Kidney (tissue), 14 donors: Measurements from ENCODE around the gene CRTC1. TPM values are rescaled to one million over a fixed set of nuclear protein-coding genes. Genes with fewer than 3 reads are reported as not detected.
A peak's percentile ranks its signal among the peaks of the same experiment; 100 is the strongest.

ENCODE experiments used
- DNase-seq, 5 donors: peaks; one replicate each; pipeline ENCODE4 v3.0.0-alpha.2; 2013 to 2020
- FAIRE-seq: peaks from 2 replicates; lab custom pipeline; 2012; peaks lifted over from hg19 to GRCh38; lab: Jason Lieb, UNC
- H3K27ac ChIP-seq, 2 donors: one replicate each; pipeline ENCODE4 v1.7.0; 2013; ENCODE audit warnings: low read depth in 2 of 2, low read length in 2 of 2, inconsistent platforms in 1 of 2
- H3K27me3 ChIP-seq: one replicate; pipeline ENCODE4 v1.7.1; 2013; ENCODE audit warnings: low read length, inconsistent platforms; ENCODE audit not compliant: control insufficient read depth, insufficient read depth
- H3K36me3 ChIP-seq, 3 donors: one replicate each; pipeline versions ENCODE4 v1.7.0 to v1.7.1; 2013; ENCODE audit warnings: low read length in 3 of 3, control low read depth in 1 of 3, inconsistent platforms in 1 of 3; ENCODE audit not compliant: insufficient read depth in 3 of 3, control insufficient read depth in 2 of 3
- H3K4me1 ChIP-seq, 3 donors: one replicate each; pipeline versions ENCODE4 v1.7.0 to v1.7.1; 2013; ENCODE audit warnings: low read length in 3 of 3, inconsistent platforms in 1 of 3, low read depth in 1 of 3; ENCODE audit not compliant: control insufficient read depth in 2 of 3, insufficient read depth in 2 of 3
- H3K4me3 ChIP-seq, 3 donors: one replicate each; pipeline versions ENCODE4 v1.7.0 to v1.8.1; 2013; ENCODE audit warnings: low read length in 3 of 3, control low read depth in 1 of 3, inconsistent platforms in 1 of 3
- H3K9ac ChIP-seq, 3 donors: one replicate each; pipeline versions ENCODE4 v1.7.0 to v1.7.1; 2013; ENCODE audit warnings: low read length in 3 of 3, control low read depth in 1 of 3, inconsistent platforms in 1 of 3
- H3K9me3 ChIP-seq, 3 donors: one replicate each; pipeline versions ENCODE4 v1.7.0 to v1.7.1; 2013; ENCODE audit warnings: low read length in 3 of 3, control low read depth in 1 of 3, inconsistent platforms in 1 of 3; ENCODE audit not compliant: control insufficient read depth in 2 of 3, insufficient read depth in 1 of 3
- intact Hi-C: fragments of 100-400 bp; cut with DNase I; formaldehyde crosslinking; loops from one replicate; pipeline ENCODE4 v1.11.1; 2022
- polyA plus RNA-seq: library from polyadenylated mRNA; stranded (reverse); fragments of 350-450 nt; fragmentation: Illumina TruSeq; extraction: RNeasy Lipid Tissue Mini Kit (QIAGEN cat#74804); gene quantifications from one replicate; pipeline ENCODE4 v1.2.3, GENCODE V29; 2014; ENCODE audit warnings: low read depth, low replicate concordance; ENCODE audit not compliant: insufficient read depth
- total RNA-seq: library from RNA; stranded (reverse); fragmentation: NEBNext Ultra II Directional; extraction: Animal tissue kit (Norgen Biotek cat#: 25700); gene quantifications from one replicate; pipeline ENCODE4 v1.2.1, GENCODE V29; 2021
- TF ChIP-seq, protein P1 (sequence below): IDR thresholded peaks from 3 replicates; pipeline ENCODE4 v1.5.1; 2012; ENCODE audit warnings: mild to moderate bottlenecking, moderate library complexity, borderline replicate concordance; ENCODE audit not compliant: insufficient read depth; ENCODE audit errors: extremely low read depth
- donor health status: control.
- donor health status: control.
- donor health status: control.
- donor health status: control.
- donor health status: control.
- donor health status: DM: yes; HTN: yes; CAD: no.
- donor health status: Normal renal cell carcinoma (clear cell type).

Gene CRTC1
- total and polyA plus RNA-seq, 2 donors from 2014 or later = 10.9 to 26.8 TPM

- intact Hi-C loops = no loop called here
- no peaks in the 10 kb centered on the region for H3K9me3 ChIP-seq
- H3K27ac ChIP-seq = no peak overlapping the region
- no peak overlapping the region for H3K4me3 ChIP-seq
- no peak overlapping the region for H3K9ac ChIP-seq
- TF ChIP-seq, protein P1, sequence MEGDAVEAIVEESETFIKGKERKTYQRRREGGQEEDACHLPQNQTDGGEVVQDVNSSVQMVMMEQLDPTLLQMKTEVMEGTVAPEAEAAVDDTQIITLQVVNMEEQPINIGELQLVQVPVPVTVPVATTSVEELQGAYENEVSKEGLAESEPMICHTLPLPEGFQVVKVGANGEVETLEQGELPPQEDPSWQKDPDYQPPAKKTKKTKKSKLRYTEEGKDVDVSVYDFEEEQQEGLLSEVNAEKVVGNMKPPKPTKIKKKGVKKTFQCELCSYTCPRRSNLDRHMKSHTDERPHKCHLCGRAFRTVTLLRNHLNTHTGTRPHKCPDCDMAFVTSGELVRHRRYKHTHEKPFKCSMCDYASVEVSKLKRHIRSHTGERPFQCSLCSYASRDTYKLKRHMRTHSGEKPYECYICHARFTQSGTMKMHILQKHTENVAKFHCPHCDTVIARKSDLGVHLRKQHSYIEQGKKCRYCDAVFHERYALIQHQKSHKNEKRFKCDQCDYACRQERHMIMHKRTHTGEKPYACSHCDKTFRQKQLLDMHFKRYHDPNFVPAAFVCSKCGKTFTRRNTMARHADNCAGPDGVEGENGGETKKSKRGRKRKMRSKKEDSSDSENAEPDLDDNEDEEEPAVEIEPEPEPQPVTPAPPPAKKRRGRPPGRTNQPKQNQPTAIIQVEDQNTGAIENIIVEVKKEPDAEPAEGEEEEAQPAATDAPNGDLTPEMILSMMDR = no peak
- DNase-seq = no peak
- no peak for FAIRE-seq
- no peaks in the 10 kb centered on the region for H3K36me3 ChIP-seq
- peaks cover 17% of the 10 kb centered on the region for H3K27me3 ChIP-seq
- H3K4me1 ChIP-seq = peaks cover 0 to 8% (median 0%) of the 10 kb centered on the region in 3 donors
These were observed 100.7 kb downstream of the CRTC1 start for GRCh38 chr19:18783958-18784785.

GRCh38 chr19:18784786-18785120 lies 101.3 kb downstream of the CRTC1 start:
- DNase-seq = no peak
- peaks cover 19% of the 10 kb centered on the region for H3K27me3 ChIP-seq
- no peak overlapping the region for H3K4me3 ChIP-seq
- TF ChIP-seq, protein P1 = no peak
- H3K9ac ChIP-seq = no peak overlapping the region
- H3K9me3 ChIP-seq = no peaks in the 10 kb centered on the region
- peaks cover 0 to 9% (median 0%) of the 10 kb centered on the region in 3 donors for H3K4me1 ChIP-seq
- intact Hi-C loops = no loop called here
- H3K27ac ChIP-seq = no peak overlapping the region
- H3K36me3 ChIP-seq = no peaks in the 10 kb centered on the region
- FAIRE-seq = no peak

DNA sequence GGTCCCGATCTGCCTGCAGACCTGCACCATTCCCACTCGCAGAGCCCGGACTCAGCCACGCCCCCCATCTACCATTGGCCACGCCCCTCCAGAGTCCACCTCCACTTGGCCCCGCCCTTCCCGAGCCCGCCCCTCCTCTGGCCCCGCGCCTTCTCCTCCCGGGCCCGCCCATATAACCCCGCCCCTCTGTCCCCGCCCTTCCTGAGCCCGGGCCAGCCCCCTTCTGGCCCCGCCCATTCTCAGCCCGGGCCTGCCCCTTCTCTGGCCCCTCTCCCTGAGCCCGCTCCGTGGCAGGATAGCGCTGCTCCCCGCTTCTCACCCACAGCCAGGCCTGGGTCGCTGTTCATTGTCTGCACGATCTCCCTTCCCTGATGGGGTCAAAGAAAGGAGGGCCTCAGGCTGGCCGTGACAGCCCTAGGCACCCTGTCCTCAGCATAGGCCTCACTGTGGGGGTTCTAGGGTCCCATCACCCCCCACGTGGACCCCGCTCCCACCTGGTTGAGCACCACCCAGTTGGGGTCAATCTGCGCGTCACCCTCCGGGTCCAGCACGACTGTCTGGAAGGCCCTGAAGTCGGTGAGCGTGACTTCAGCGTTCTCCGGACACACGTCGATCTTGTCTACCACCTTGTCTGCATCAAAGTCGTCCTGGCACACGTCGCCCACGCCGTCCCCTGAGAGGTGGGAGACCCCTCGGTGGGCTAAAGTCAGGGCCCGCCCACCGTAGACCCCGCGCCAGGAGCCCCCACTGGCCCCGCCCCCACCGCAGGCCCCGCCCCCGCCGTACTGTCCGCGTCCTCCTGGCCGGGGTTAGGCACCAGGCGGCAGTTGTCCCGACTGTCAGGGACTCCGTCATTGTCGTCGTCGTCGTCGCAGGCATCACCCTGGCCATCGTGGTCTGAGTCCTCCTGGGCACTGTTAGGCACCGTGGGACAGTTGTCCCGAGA lies 102.0 kb downstream of the CRTC1 start:
- Histone ChIP-seq H3K27ac (no peak overlapping the region), H3K4me3 (no peak overlapping the region), H3K36me3 (no peaks in the 10 kb centered on the region), H3K9me3 (no peaks in the 10 kb centered on the region), H3K27me3 (peaks cover 23% of the 10 kb centered on the region), H3K9ac (no peak overlapping the region), H3K4me1 (peaks cover 0 to 10% (median 0%) of the 10 kb centered on the region in 3 donors)
- DNase-seq (peak; percentile 82 to 92 (median 87)), FAIRE-seq (no peak)
- TF ChIP-seq, protein P1 = no peak
- intact Hi-C loops = no loop called here
